LoVo (cell line): Measurements from ENCODE around the gene DERL3.

Experiments used
- DNase-seq: peaks from one replicate; pipeline ENCODE4 v3.0.0-alpha.2; 2016; ENCODE audit warnings: low spot score

DERL3 gene

GRCh38 chr22:23831261-23831660 lies 7.5 kb downstream of the DERL3 start:
- DNase-seq = no peak

- DNase-seq = no peak
These were observed 8.9 kb downstream of the DERL3 start for GRCh38 chr22:23829845-23830372.

- DNase-seq = no peak
These were observed 9.8 kb downstream of the DERL3 start for GRCh38 chr22:23828800-23829680.

DNA sequence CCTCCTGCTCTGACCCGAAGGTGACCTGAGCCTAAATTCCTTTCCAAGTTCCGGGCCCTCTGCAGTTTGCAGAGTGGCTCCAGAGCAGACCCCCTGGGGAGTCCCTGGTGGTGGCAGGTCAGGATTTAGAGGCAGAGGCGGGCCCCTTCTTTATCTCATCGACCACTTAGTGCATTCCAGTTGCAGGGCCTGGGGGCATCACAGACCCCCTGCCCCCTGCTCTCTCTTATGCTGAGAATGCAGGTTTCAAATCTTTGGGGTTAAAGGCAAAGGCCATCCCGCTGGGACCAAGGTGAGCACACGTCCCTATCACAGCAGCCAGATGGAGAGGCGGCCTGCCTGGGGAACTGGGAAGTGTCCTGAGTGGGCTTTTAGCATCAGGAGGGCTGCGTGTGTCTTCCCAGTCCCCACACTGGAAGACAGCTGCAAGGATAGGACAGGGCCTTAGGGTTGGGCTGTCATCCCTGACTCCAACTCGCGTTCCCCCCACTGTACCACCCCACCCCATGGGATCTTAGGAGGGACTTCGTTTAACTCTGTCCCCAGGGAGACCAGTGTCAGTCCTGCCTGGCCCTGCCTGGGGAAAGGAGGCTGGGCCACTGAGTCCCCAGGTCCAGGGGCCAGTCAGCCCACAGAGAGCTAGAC lies 11.3 kb downstream of the DERL3 start:
- no peak for DNase-seq

- no peak for DNase-seq
These were observed 12.1 kb downstream of the DERL3 start for GRCh38 chr22:23826510-23827350.

GRCh38 chr22:23825246-23825905 lies 13.4 kb downstream of the DERL3 start:
- DNase-seq = no peak

DNA sequence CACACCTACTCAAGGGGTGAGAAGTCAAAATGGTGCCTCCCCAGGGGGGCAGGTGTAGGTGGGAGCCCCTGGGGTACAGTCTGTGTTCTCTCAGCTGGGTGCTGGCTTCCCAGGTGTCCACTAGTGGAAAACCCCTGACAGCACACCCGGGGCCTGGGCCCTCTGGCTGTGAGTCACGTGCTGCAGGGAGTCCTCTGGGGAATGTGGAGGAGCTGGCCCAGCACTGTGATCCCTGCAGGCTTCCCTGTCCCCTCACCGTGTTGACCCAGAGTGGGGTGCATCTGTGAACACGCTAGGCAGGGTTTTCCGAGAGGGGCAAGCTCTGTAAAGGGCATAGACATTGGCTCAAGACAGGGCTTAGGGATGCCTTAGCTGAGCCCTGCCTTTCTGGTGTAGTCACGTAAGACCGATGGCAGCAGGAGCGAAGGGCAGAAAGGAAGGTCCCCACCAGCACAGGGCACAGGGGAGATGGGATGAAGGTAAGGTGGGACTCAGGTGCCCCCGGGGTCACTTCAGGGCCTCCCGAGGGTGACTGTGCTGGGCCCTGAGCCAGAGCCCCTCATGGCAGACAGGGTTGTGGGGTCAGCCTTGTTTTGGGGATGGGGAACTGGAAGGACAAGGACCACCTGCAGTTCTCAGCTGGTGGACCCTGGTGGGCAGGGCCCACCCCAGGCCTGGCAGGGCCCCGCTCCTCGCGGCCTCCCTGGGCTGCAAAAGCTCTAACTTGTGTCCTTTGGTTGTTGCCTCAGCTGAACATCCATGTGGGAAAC lies 14.1 kb downstream of the DERL3 start:
- no peak for DNase-seq

DNA sequence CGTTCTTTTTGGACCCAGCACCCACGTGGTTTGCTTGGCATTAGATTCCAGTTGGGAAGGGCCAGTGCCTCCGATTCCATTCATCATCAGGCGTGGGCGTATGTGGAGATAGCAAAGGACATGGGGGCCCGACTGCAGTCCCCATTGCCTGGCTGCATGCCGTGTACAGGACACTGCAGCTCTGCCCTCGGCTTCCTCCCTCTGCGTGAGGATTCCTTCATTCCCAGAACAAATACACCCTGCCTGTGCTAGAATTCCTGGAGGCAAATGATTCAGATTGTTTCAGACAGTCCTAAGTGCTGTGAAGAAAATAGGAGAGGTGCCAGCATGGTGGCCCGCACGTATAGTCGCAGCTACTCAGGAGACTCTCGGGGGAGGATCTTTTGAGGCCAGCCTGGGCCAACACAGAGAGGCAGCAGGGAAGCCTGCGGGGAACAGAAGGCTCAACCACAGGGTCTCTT lies 15.4 kb downstream of the DERL3 start:
- DNase-seq = no peak

GRCh38 chr22:23822101-23822671 lies 16.6 kb downstream of the DERL3 start:
- no peak for DNase-seq

- DNase-seq = no peak
These were observed 18.0 kb downstream of the DERL3 start for GRCh38 chr22:23820748-23821211.

DNA sequence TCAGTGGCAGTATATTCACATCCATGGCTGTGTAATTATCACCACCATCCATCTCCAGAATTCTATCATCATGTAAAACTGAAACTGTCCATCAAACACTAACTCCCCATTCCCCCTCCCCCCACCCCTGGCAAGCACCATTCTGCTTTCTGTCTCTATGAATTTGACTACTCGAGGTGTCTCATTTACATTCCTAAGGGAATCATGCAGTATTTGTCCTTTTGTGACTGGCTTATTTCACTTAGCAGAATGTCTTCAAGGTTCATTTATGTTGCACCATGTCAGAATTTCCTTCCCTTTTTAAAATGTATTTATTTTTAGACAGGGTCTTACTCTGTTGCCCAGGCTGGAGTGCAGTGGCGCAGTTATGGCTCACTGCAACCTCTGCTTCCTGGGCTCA lies 20.3 kb downstream of the DERL3 start:
- DNase-seq = no peak

DNA sequence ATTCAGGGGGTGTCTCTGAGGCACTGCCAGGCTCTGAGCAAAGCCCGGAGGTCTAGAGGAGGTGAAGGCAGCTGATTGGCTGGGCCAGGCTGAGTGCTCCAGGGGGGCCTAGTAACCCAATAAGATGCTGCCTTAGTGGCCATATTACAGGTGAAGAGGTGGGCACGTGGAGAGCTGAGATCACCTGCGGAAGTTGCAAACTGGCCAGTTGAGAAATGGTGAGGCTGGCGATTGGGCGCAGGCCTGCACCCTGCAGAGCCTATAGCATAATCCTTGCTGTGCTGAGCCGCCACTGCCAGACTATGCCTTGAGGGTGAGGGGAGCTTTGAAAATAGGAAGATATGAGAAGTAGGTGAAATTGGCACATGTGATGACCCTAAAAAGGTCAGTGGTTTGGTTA lies 21.7 kb downstream of the DERL3 start:
- DNase-seq = no peak

GRCh38 chr22:23816156-23816976 lies 22.4 kb downstream of the DERL3 start:
- no peak for DNase-seq

GRCh38 chr22:23815541-23816155 lies 23.2 kb downstream of the DERL3 start:
- no peak for DNase-seq

GRCh38 chr22:23812378-23812777 lies 26.4 kb downstream of the DERL3 start:
- DNase-seq = no peak

DNA sequence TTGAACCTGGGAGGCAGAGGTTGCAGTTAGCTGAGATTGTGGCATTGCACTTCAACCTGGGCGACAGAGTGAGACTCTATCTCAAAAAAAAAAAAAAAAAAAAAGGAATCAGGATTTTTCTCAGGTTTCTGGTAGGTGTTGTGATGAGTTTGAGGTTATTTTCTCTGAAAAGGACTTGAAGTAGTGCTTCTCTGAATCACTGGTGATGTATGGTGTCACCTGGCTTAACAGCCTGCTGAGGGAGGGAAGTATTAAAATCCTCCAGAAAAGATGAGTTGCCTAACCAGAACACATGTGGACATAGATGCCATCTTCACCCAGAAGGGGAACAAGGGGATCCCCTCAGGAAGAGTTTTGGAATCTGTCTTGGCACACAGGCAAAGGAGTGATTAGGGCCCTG lies 32.0 kb downstream of the DERL3 start:
- no peak for DNase-seq

- no peak for DNase-seq
These were observed 34.0 kb downstream of the DERL3 start for GRCh38 chr22:23804781-23805291.

- no peak for DNase-seq
These were observed 35.6 kb downstream of the DERL3 start for GRCh38 chr22:23803001-23803819.
